GM19238 (cell line): Measurements from ENCODE around the gene IL17RD.

Experiments
- DNase-seq: peaks from one replicate; pipeline ENCODE4 v3.0.0; 2011; ENCODE audit warnings: low spot score; ENCODE audit not compliant: insufficient read length

IL17RD gene

GRCh38 chr3:57130571-57131209, 34.5 kb downstream of the IL17RD start:
- DNase-seq = no peak

GRCh38 chr3:57128826-57129667, 36.1 kb downstream of the IL17RD start:
- DNase-seq = no peak

GRCh38 chr3:57127891-57128518, 37.1 kb downstream of the IL17RD start:
- no peak for DNase-seq

- no peak for DNase-seq
Observed at GRCh38 chr3:57126244-57126643, 38.9 kb downstream of the IL17RD start.

GRCh38 chr3:57120451-57121174, 44.5 kb downstream of the IL17RD start:
- no peak for DNase-seq

- DNase-seq = no peak
Observed at GRCh38 chr3:57120040-57120439, 45.1 kb downstream of the IL17RD start.

- no peak for DNase-seq
Observed at GRCh38 chr3:57118254-57118653, 46.9 kb downstream of the IL17RD start.

- DNase-seq = no peak
Observed at GRCh38 chr3:57116501-57116900, 48.7 kb downstream of the IL17RD start.

GRCh38 chr3:57112206-57112605, 52.9 kb downstream of the IL17RD start:
- DNase-seq = no peak

- DNase-seq = no peak
Observed at GRCh38 chr3:57110798-57111197, 54.4 kb downstream of the IL17RD start.

- DNase-seq = no peak
Observed at GRCh38 chr3:57110214-57110613, 54.9 kb downstream of the IL17RD start.

- no peak for DNase-seq
Observed at GRCh38 chr3:57109437-57110199, 55.5 kb downstream of the IL17RD start.

GRCh38 chr3:57108684-57109083, 56.5 kb downstream of the IL17RD start:
- no peak for DNase-seq

GRCh38 chr3:57105585-57105984, 59.6 kb downstream of the IL17RD start:
- DNase-seq = no peak

- DNase-seq = peak; percentile 48
Observed at GRCh38 chr3:57100046-57100695, 65.0 kb downstream of the IL17RD start.

- no peak for DNase-seq
Observed at GRCh38 chr3:57098418-57099310, 66.5 kb downstream of the IL17RD start.

GRCh38 chr3:57097536-57097935, 67.6 kb downstream of the IL17RD start:
- no peak for DNase-seq

- no peak for DNase-seq
Observed at GRCh38 chr3:57095363-57095762, 69.8 kb downstream of the IL17RD start.

- DNase-seq = no peak
Observed at GRCh38 chr3:57094575-57094974, 70.6 kb downstream of the IL17RD start.
